HepG2 (cell line): ENCODE measurements around the gene OGFR. TPM values are rescaled to one million over a fixed set of nuclear protein-coding genes. Genes with fewer than 3 reads are reported as not detected.
A peak's percentile ranks its signal among the peaks of the same experiment; 100 is the strongest.

Experiments used
- ESRRA ChIP-seq: sonication (generic); formaldehyde crosslinking; IDR thresholded peaks from 2 replicates; pipeline ENCODE4 v1.5.1; 2020; ENCODE audit warnings: mild to moderate bottlenecking, low read depth, missing genetic modification reagents
- GABPB1 ChIP-seq: IDR thresholded peaks from 2 replicates; pipeline ENCODE4 v1.6.1; 2016; ENCODE audit warnings: mild to moderate bottlenecking, missing genetic modification reagents, moderate library complexity, missing compliant biosample characterization
- HNF1A ChIP-seq, 2 experiments: sonication (generic) in 1 of 2; formaldehyde crosslinking in 1 of 2; IDR thresholded peaks; 2 replicates each; pipeline versions ENCODE4 v1.4.0 to v1.6.1; 2016 to 2020; ENCODE audit warnings: borderline replicate concordance in 1 of 2, low read depth in 1 of 2, mild to moderate bottlenecking in 1 of 2, missing genetic modification reagents in 1 of 2
- HNF4A ChIP-seq: sonication (generic); formaldehyde crosslinking; IDR thresholded peaks from 2 replicates; pipeline ENCODE4 v1.4.0; 2020; ENCODE audit warnings: missing genetic modification reagents
- KDM2A ChIP-seq: sonication (generic); formaldehyde crosslinking; IDR thresholded peaks from 2 replicates; pipeline ENCODE4 v1.4.0; 2020; ENCODE audit warnings: low read depth, missing genetic modification reagents, borderline replicate concordance
- KMT2B ChIP-seq: IDR thresholded peaks from 2 replicates; pipeline ENCODE4 v1.6.1; 2016; ENCODE audit warnings: missing genetic modification reagents, missing compliant biosample characterization
- MTA1 ChIP-seq: sonication (generic); formaldehyde crosslinking; IDR thresholded peaks from 2 replicates; pipeline ENCODE4 v1.4.0; 2020; ENCODE audit warnings: missing genetic modification reagents, mild to moderate bottlenecking, borderline replicate concordance
- MYNN ChIP-seq: sonication (generic); formaldehyde crosslinking; IDR thresholded peaks from 2 replicates; pipeline ENCODE4 v1.4.0; 2020; ENCODE audit warnings: mild to moderate bottlenecking, low read depth, missing genetic modification reagents
- NFAT5 ChIP-seq: sonication (generic); formaldehyde crosslinking; IDR thresholded peaks from 2 replicates; pipeline ENCODE4 v1.4.0; 2020; ENCODE audit warnings: missing genetic modification reagents
- NFKB2 ChIP-seq: sonication (generic); formaldehyde crosslinking; IDR thresholded peaks from 2 replicates; pipeline ENCODE4 v1.4.0; 2020; ENCODE audit warnings: missing genetic modification reagents, borderline replicate concordance
- PAF1 ChIP-seq: IDR thresholded peaks from 2 replicates; pipeline ENCODE4 v1.6.1; 2016; ENCODE audit warnings: missing genetic modification reagents, missing compliant biosample characterization
- SOX5 ChIP-seq: IDR thresholded peaks from 2 replicates; pipeline ENCODE4 v1.6.1; 2016; ENCODE audit warnings: borderline replicate concordance
- ZNF589 ChIP-seq: sonication (generic); formaldehyde crosslinking; conservative IDR thresholded peaks from 2 replicates; pipeline ENCODE4 v1.8.0; 2022; ENCODE audit warnings: mild to moderate bottlenecking, moderate library complexity, missing genetic modification reagents
- ZNF616 ChIP-seq: sonication (generic); formaldehyde crosslinking; IDR thresholded peaks from 2 replicates; pipeline ENCODE4 v1.5.0; 2020; ENCODE audit warnings: low read depth, mild to moderate bottlenecking, missing genetic modification reagents
- ZSCAN29 ChIP-seq: sonication (generic); formaldehyde crosslinking; conservative IDR thresholded peaks from 2 replicates; pipeline ENCODE4 v1.4.0; 2020; ENCODE audit warnings: mild to moderate bottlenecking, missing genetic modification reagents
- polyA plus RNA-seq, 8 experiments: library from polyadenylated mRNA; depleted of rRNA in 3 of 8; stranded (reverse) in 7 of 8; unstranded in 1 of 8; fragments of >200 nt; fragmentation: Illumina TruSeq in 4 of 8; extraction: Trizol in 4 of 8; gene quantifications; 2 replicates each; pipeline versions ENCODE4 v1.2.1 to v1.2.3, GENCODE V29; 2011 to 2016; ENCODE audit warnings: low read depth in 4 of 8, missing spikeins in 1 of 8, mixed read lengths in 1 of 8; ENCODE audit not compliant: insufficient read depth in 1 of 8
- total RNA-seq, 5 experiments: library from RNA; depleted of rRNA; stranded (reverse); fragments of >200 nt; fragmentation: Illumina TruSeq; extraction: Trizol; gene quantifications; 2 replicates each; pipeline ENCODE4 v1.2.3, GENCODE V29; 2016; ENCODE audit warnings: low read depth in 1 of 5
- TF ChIP-seq, protein P1 (sequence below): sonication (generic); formaldehyde crosslinking; IDR thresholded peaks from 2 replicates; pipeline ENCODE4 v1.4.0; 2020; ENCODE audit warnings: missing genetic modification reagents, mild to moderate bottlenecking, borderline replicate concordance
- TF ChIP-seq, protein P2 (sequence below): sonication (generic); formaldehyde crosslinking; IDR thresholded peaks from 2 replicates; pipeline ENCODE4 v1.4.0; 2020; ENCODE audit warnings: mild to moderate bottlenecking, missing genetic modification reagents

Gene OGFR
- total and polyA plus RNA-seq, 2 of the 13 experiments (the other 11 are each of a cell fraction or from before 2014, with no cell fraction given), result 47.7 to 81.8 TPM

GRCh38 chr20:62824476-62825332 lies 20.1 kb downstream of the OGFR start (continued):
- TF ChIP-seq NFAT5 (CRISPR knock-in tag), result peak; percentile 38; the same call in 1 of the 2 replicates
- TF ChIP-seq, protein P1, sequence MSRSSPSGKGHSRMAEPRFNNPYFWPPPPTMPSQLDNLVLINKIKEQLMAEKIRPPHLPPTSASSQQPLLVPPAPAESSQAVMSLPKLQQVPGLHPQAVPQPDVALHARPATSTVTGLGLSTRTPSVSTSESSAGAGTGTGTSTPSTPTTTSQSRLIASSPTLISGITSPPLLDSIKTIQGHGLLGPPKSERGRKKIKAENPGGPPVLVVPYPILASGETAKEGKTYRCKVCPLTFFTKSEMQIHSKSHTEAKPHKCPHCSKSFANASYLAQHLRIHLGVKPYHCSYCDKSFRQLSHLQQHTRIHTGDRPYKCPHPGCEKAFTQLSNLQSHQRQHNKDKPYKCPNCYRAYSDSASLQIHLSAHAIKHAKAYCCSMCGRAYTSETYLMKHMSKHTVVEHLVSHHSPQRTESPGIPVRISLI (CRISPR knock-in tag), result no peak
- no peak for TF ChIP-seq ZSCAN29 (CRISPR knock-in tag)
- no peak for TF ChIP-seq GABPB1
- TF ChIP-seq MTA1 (CRISPR knock-in tag), result peak; percentile 79; the same call in 1 of the 2 replicates
- TF ChIP-seq ZNF616 (CRISPR knock-in tag), result no peak; the same call in 1 of the 2 replicates
- TF ChIP-seq, protein P2, sequence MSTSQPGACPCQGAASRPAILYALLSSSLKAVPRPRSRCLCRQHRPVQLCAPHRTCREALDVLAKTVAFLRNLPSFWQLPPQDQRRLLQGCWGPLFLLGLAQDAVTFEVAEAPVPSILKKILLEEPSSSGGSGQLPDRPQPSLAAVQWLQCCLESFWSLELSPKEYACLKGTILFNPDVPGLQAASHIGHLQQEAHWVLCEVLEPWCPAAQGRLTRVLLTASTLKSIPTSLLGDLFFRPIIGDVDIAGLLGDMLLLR, result peak; percentile 82
- TF ChIP-seq SOX5 (CRISPR knock-in tag), result 0 out of 2 replicates have a peak, but pooled peaks have one; percentile 6
- no peak for TF ChIP-seq PAF1 (CRISPR knock-in tag)
- TF ChIP-seq ESRRA (CRISPR knock-in tag), result no peak
- TF ChIP-seq ZNF589 (CRISPR knock-in tag), result 0 out of 2 replicates have a peak, but pooled peaks have one; percentile 12
- no peak for TF ChIP-seq KMT2B (CRISPR knock-in tag)
- TF ChIP-seq KDM2A (CRISPR knock-in tag), result peak; percentile 58; the same call in 1 of the 2 replicates
- peak; percentile 48; the same call in 1 of the 2 replicates for TF ChIP-seq NFKB2
- no peak for TF ChIP-seq HNF1A (IDR thresholded peaks at IDR 0.05; ENCODE audit: low read depth)
- TF ChIP-seq HNF1A (CRISPR knock-in tag; IDR thresholded peaks at IDR 0.05; ENCODE audit: borderline replicate concordance), result no peak
- peak; percentile 81 for TF ChIP-seq HNF4A (CRISPR knock-in tag)
- TF ChIP-seq MYNN, result no peak
